Karpas-422 (cell line): ENCODE results near the gene IL10. TPM values are rescaled to one million over a fixed set of nuclear protein-coding genes. Genes with fewer than 3 reads are reported as not detected.

Source experiments
- DNase-seq: peaks from one replicate; pipeline ENCODE4 v3.0.0-alpha.2; 2015
- H2AFZ ChIP-seq: fragments of 200-600 bp; sonication (generic); 2 replicates; pipeline ENCODE4 v1.6.1; 2014; ENCODE audit warnings: antibody characterized with exemption, low read length, mixed read lengths
- H3K27ac ChIP-seq: fragments of 200-600 bp; sonication (generic); 2 replicates; pipeline ENCODE4 v1.5.1; 2014; ENCODE audit warnings: mild to moderate bottlenecking, low read length, moderate library complexity
- H3K27me3 ChIP-seq: fragments of 200-600 bp; sonication (generic); 2 replicates; pipeline ENCODE4 v1.6.1; 2014; ENCODE audit warnings: low read length, mixed read lengths
- H3K36me3 ChIP-seq: fragments of 200-600 bp; sonication (generic); 2 replicates; pipeline ENCODE4 v1.6.1; 2014; ENCODE audit warnings: low read length, mixed read lengths; ENCODE audit not compliant: insufficient read depth
- H3K4me1 ChIP-seq: fragments of 200-600 bp; sonication (generic); 2 replicates; pipeline ENCODE4 v1.6.1; 2014; ENCODE audit warnings: mild to moderate bottlenecking, low read length, mixed read lengths
- H3K4me2 ChIP-seq: fragments of 200-600 bp; sonication (generic); 2 replicates; pipeline ENCODE4 v1.6.1; 2014; ENCODE audit warnings: low read length, low read depth, mild to moderate bottlenecking; ENCODE audit not compliant: poor library complexity, severe bottlenecking
- H3K4me3 ChIP-seq: fragments of 200-600 bp; sonication (generic); 2 replicates; pipeline ENCODE4 v1.5.1; 2014; ENCODE audit warnings: mild to moderate bottlenecking, antibody characterized with exemption, low read length, mixed read lengths
- H3K79me2 ChIP-seq: fragments of 200-600 bp; sonication (generic); 2 replicates; pipeline ENCODE4 v1.6.1; 2014; ENCODE audit warnings: mild to moderate bottlenecking, low read length, mixed read lengths
- H3K9ac ChIP-seq: fragments of 200-600 bp; sonication (generic); 2 replicates; pipeline ENCODE4 v1.6.0; 2014; ENCODE audit warnings: low read length
- H3K9me2 ChIP-seq: fragments of 200-600 bp; sonication (generic), shearing (Covaris generic); replicated peaks from 2 replicates; pipeline ENCODE4 v1.6.0; 2014; ENCODE audit warnings: mild to moderate bottlenecking, low read length, moderate library complexity; ENCODE audit not compliant: insufficient read depth
- H3K9me3 ChIP-seq: fragments of 300-700, 200-600 bp; sonication (generic); 2 replicates; pipeline ENCODE4 v1.6.1; 2014; ENCODE audit warnings: low read length, mixed read lengths
- H4K20me1 ChIP-seq: fragments of 200-600 bp; sonication (generic); 2 replicates; pipeline ENCODE4 v1.6.1; 2014; ENCODE audit warnings: mild to moderate bottlenecking, antibody characterized with exemption, low read length, low read depth; ENCODE audit not compliant: insufficient read depth
- total RNA-seq: library from RNA; depleted of rRNA; stranded (reverse); fragments of >200 nt; shearing (Covaris generic); gene quantifications from 2 replicates; pipeline ENCODE4 v1.2.3, GENCODE V29; 2014; ENCODE audit warnings: low replicate concordance; rRNA removed

The IL10 gene
- total RNA-seq = not detected in 2 replicates

DNA sequence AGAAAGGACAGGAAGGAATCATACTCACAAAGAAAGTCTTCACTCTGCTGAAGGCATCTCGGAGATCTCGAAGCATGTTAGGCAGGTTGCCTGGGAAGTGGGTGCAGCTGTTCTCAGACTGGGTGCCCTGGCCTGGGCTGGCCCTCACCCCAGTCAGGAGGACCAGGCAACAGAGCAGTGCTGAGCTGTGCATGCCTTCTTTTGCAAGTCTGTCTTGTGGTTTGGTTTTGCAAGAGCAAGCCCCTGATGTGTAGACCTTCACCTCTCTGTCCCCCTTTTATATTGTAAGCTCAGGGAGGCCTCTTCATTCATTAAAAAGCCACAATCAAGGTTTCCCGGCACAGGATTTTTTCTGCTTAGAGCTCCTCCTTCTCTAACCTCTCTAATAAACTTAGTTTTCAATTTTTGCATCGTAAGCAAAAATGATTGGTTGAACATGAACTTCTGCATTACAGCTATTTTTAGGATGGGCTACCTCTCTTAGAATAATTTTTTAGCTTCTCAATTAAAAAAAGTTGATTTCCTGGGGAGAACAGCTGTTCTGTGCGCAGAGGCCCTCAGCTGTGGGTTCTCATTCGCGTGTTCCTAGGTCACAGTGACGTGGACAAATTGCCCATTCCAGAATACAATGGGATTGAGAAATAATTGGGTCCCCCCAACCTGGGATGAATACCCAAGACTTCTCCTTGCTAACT, at the start of gene IL10:
TSS of gene IL10 (minus strand) at position 252 of the 695 bp plus-strand sequence. CDS start at position 193, 59 bp downstream.
- Histone ChIP-seq H3K9me2 (no peaks in the 10 kb centered on the region), H2AFZ (no peak within 1 kb of the TSS), H3K4me1 (no peaks in the 10 kb centered on the region), H3K36me3 (no peaks in the 10 kb centered on the region), H3K79me2 (no peaks in the 10 kb centered on the region), H3K27me3 (peaks cover 4% of the 10 kb centered on the region; the same call in 1 of the 2 replicates), H3K9me3 (no peaks in the 10 kb centered on the region), H3K9ac (no peak within 1 kb of the TSS), H4K20me1 (no peaks in the 10 kb centered on the region), H3K27ac (no peak within 1 kb of the TSS), H3K4me3 (no peak within 1 kb of the TSS), H3K4me2 (no peak within 1 kb of the TSS)
- no peak for DNase-seq

DNA sequence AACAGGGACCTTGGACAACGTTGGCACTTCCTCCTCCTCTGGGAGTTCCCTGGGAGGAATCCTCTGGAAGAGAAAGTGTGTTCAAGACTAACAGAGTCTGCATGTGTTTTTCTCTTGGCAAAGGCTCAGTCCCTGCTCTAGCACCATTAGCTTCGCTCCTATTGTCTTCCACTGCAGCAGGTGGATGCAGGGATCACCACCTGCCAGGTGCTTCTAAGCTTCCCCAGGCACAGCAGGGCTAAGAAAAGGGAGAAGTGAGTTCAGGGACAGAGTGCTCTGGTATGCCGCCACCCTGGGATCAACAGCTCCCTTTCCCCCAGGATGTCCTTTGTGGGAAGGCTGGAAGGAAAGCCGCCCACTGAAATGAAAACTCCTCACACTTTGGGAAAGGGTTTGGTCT, 49.2 kb upstream of the IL10 start:
- no peaks in the 10 kb centered on the region for H3K36me3 ChIP-seq
- no peak overlapping the region for H3K4me2 ChIP-seq
- no peaks in the 10 kb centered on the region for H3K9me3 ChIP-seq
- no peak overlapping the region for H3K9ac ChIP-seq
- H4K20me1 ChIP-seq = no peaks in the 10 kb centered on the region
- no peaks in the 10 kb centered on the region for H3K4me1 ChIP-seq
- H3K27ac ChIP-seq = no peak overlapping the region
- H2AFZ ChIP-seq = no peak overlapping the region
- H3K9me2 ChIP-seq = no peaks in the 10 kb centered on the region
- no peaks in the 10 kb centered on the region for H3K27me3 ChIP-seq
- no peak for DNase-seq
- H3K4me3 ChIP-seq = no peak overlapping the region
- no peaks in the 10 kb centered on the region for H3K79me2 ChIP-seq

DNA sequence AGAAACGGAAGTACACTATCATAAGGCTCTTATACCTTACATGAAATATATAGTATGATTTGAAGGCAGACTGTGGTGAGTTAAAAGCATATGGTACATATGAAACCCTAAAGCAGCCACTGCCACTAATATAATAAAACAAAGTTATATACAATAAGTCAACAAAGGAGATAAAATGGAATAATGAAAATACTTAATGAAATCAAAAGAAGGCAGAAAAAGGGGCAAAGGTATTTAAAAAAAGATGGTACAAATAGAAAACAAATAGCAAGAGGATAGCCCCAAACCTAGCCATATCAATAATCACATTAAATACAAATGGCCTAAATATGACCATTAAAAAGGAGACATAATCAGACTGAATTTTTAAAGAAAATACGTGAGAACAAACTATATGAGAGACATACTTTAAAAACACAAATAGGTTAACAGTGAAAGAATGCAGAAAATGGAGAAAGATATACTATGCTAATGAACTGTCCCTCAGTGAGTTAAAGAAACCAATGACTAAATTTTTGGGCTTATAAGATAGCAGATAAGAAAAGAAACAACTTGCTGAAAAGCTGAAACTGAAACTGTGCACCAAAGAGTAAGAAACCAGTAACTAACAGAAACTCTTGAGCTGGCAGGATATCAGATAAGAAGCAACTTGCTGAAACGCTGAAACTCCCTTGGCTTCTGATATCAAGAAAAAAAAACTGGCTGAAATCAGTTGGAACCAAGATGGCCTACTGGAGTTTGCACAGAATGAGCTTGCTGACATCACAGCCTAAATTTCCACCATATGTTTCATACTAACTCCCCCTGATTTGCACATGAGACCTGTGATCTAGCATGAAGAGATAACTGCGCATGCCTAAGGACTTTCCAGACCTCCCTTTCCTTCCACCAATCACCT, 44.3 kb upstream of the IL10 start:
- Histone ChIP-seq H2AFZ (no peak overlapping the region), H3K4me2 (no peak overlapping the region), H3K9me2 (no peaks in the 10 kb centered on the region), H3K36me3 (no peaks in the 10 kb centered on the region), H3K79me2 (no peaks in the 10 kb centered on the region), H3K4me3 (no peak overlapping the region), H3K27ac (no peak overlapping the region), H4K20me1 (no peaks in the 10 kb centered on the region), H3K27me3 (no peaks in the 10 kb centered on the region), H3K9me3 (no peaks in the 10 kb centered on the region), H3K4me1 (no peaks in the 10 kb centered on the region), H3K9ac (no peak overlapping the region)
- no peak for DNase-seq

DNA sequence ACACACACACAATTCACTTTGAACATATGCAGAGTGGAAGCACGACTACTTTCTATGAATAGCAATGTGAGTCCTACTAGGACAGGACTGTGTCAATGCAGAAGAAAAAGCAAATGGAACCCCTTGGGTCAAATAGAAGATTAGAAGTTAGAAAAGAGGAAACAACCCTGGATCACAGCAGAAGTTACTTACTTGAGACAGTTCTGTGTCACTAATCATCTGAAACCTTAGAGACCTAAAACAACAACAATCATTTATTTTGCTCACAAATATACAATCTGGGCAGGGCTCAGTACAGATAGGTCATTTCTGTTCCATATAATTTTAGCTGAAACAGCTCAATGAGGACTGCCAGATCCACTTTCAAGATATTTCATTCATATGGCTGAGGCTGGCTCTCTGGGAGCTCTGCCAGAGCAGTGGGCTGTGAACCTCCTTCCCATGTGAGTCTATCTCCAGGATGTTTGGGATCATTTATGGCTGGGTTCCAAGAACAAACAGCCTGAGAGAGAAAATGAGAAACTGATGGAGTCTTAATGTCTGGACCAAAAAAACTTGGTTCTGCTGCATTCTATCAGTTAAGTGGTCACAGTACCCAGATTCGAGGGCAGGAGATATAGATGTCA, 42.5 kb upstream of the IL10 start:
- Histone ChIP-seq H3K9ac (no peak overlapping the region), H2AFZ (no peak overlapping the region), H4K20me1 (no peaks in the 10 kb centered on the region), H3K79me2 (no peaks in the 10 kb centered on the region), H3K36me3 (no peaks in the 10 kb centered on the region), H3K9me3 (no peaks in the 10 kb centered on the region), H3K4me2 (no peak overlapping the region), H3K27me3 (no peaks in the 10 kb centered on the region), H3K27ac (no peak overlapping the region), H3K4me1 (no peaks in the 10 kb centered on the region), H3K9me2 (no peaks in the 10 kb centered on the region), H3K4me3 (no peak overlapping the region)
- DNase-seq = no peak

DNA sequence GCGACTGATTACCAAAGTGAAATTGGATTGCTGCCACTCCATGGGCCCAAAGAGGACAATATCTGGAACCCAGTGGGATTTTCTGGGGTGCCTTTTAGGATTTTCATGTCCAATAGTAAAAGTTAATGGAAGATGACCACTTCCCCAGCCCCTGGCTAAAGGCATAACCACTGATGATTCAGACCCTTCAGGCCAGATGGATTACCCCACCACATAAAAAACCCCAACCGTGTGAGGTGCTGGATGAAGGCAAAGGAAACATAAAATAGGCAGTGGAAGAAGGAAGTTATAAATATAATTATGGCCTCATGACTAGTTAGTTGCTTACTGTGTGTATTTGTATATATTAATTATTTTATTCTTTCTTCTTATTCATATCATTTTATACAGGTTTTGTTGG, 40.2 kb upstream of the IL10 start:
- no peak for DNase-seq

DNA sequence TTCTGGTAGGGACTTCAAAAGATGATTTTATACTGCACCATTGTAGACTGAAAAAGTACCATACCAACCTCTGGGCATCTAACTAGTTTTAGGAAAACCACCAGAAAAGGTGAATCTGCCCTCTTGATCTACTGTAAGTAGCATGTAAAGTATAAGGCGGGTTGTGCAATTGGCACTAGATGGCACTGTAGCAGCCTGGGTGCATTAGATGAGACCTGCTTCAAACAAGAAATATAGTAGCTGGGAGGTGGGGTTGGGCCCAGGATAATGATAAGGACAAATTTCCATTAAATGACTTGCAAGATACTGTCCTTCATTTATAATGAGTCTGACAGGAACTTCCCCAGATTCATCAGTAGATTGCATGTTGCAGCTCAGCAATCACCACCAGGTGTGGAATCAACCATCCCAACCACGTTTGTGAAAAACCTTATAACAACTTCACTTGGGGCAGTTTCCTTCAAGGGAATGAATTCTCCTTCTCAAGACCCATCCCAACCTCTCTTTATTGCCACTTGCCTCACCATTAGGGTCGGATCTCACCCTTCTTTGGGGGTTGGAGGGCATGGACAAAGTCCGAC, 37.3 kb upstream of the IL10 start:
- no peaks in the 10 kb centered on the region for H3K36me3 ChIP-seq
- H4K20me1 ChIP-seq = no peaks in the 10 kb centered on the region
- H2AFZ ChIP-seq = no peak overlapping the region
- DNase-seq = peak; percentile 63
- H3K9me3 ChIP-seq = no peaks in the 10 kb centered on the region
- no peaks in the 10 kb centered on the region for H3K79me2 ChIP-seq
- H3K27ac ChIP-seq = no peak overlapping the region
- no peak overlapping the region for H3K4me2 ChIP-seq
- no peaks in the 10 kb centered on the region for H3K4me1 ChIP-seq
- H3K4me3 ChIP-seq = no peak overlapping the region
- no peak overlapping the region for H3K9ac ChIP-seq
- H3K27me3 ChIP-seq = no peaks in the 10 kb centered on the region
- no peaks in the 10 kb centered on the region for H3K9me2 ChIP-seq

More for the DNA sequence above, 40.2 kb upstream of the IL10 start:
- Histone ChIP-seq H3K9ac (no peak overlapping the region), H3K9me2 (no peaks in the 10 kb centered on the region), H3K9me3 (no peaks in the 10 kb centered on the region), H4K20me1 (no peaks in the 10 kb centered on the region), H3K36me3 (no peaks in the 10 kb centered on the region), H3K4me3 (no peak overlapping the region), H3K4me2 (no peak overlapping the region), H3K27me3 (no peaks in the 10 kb centered on the region), H3K4me1 (no peaks in the 10 kb centered on the region), H3K79me2 (no peaks in the 10 kb centered on the region), H2AFZ (no peak overlapping the region), H3K27ac (no peak overlapping the region)

DNA sequence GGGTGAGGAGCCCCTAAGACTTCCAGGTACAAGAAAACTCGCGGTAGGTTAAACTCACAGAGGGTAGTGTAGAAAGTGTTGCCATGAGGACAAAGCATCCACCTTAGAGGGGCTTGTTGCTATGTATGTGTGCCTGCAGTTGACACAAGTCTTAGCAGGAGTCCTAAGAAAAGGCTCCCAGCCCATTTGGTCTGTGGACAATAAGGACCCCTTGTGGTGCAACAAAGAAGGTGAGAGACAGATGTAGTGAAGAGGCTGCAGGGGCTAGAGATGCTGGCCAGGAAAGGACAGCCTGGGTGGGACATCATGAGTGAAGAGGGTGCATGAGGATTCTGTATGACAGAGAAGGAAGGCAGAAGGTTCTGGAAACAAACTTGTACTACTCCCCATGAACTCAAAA, 36.3 kb upstream of the IL10 start:
- no peaks in the 10 kb centered on the region for H3K4me1 ChIP-seq
- peak; percentile 79 for DNase-seq

DNA sequence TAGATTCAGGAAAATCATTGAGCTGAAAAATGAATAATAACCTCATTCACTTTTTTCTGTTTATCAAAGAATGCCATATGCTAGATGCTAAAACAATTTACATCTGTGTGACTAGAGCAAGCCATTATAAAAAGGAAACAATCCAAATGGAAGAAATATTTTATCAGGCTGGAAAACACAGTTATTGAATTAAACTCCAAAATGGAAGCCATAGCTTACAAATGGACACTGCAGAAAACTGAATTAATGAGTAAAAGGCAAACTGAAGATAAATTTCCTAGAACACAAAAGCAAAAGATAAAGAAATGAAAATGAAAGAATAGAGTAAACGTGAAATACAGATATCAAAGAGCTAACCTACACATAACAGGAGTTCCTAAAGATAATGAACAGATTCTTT, 33.1 kb upstream of the IL10 start:
- DNase-seq = no peak
- H3K9ac ChIP-seq = no peak overlapping the region
- H2AFZ ChIP-seq = no peak overlapping the region
- H3K36me3 ChIP-seq = no peaks in the 10 kb centered on the region
- H3K4me2 ChIP-seq = no peak overlapping the region
- H3K27me3 ChIP-seq = no peaks in the 10 kb centered on the region
- no peaks in the 10 kb centered on the region for H4K20me1 ChIP-seq
- H3K79me2 ChIP-seq = no peaks in the 10 kb centered on the region
- H3K27ac ChIP-seq = no peak overlapping the region
- H3K9me2 ChIP-seq = no peaks in the 10 kb centered on the region
- H3K4me3 ChIP-seq = no peak overlapping the region
- no peaks in the 10 kb centered on the region for H3K4me1 ChIP-seq
- no peaks in the 10 kb centered on the region for H3K9me3 ChIP-seq

More for the DNA sequence above, 36.3 kb upstream of the IL10 start:
- Histone ChIP-seq H3K36me3 (no peaks in the 10 kb centered on the region), H3K79me2 (no peaks in the 10 kb centered on the region), H3K4me3 (no peak overlapping the region), H3K9ac (no peak overlapping the region), H4K20me1 (no peaks in the 10 kb centered on the region), H3K27ac (no peak overlapping the region), H3K9me3 (no peaks in the 10 kb centered on the region), H3K27me3 (no peaks in the 10 kb centered on the region), H3K4me2 (no peak overlapping the region), H2AFZ (no peak overlapping the region), H3K9me2 (no peaks in the 10 kb centered on the region)
